Measurements from ENCODE around the gene VILL.

Gene VILL

GRCh38 chr3:37990527-37990926 is at the start of gene VILL:
Gene VILL, plus strand, starts transcription at chr3:37990786. Its CDS starts 2,887 bp downstream, at chr3:37993673.
- no peak for DNase-seq (ENCODE audit: low read depth in 2 of 2)

DNA sequence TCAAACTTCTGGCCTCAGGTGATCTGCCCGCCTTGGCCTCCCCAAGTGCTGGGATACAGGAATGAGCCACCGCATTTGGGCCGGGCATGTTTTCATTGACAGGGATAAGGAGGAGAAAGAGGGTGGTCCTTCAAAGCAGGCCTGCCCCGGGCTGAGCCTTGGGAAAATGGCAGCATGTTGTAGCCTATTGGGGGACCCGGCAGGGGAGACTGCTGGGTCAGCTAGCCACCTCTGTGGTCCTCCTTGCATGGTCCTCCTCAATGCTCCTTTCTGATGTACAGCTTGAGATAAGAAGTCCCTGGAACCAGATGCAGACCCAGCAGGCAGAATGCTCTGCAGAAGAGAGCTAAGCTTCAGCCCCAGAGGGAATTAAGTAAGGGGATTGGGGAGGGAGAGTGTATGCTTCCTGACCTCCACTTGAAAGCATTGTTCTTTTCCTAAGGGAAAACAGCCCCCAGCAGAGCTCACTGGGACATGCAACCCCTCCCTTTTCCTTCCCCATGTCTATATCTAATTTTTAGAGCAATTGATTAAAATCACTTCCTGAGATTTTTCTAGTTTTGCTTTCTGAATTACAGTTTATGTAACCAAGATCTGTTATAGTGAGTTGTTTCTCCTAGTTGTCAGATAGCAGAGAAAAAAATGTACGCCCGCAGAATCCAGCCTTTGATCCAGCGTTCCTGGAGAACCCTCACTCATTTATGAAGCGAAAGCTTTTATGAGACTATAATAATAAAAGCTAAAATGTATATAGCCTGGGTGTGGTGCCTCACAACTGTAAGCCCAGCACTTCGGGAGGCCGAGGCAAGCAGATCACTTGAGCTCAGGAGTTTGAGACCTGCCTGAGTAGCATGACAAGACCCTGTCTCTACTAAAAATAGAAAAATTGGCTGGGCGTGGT is 48.7 kb upstream of the VILL start:
- DNase-seq (ENCODE audit: low read depth in 2 of 2): no peak

GRCh38 chr3:37942646-37943045 is 47.9 kb upstream of the VILL start:
- DNase-seq (ENCODE audit: low read depth in 2 of 2): no peak

DNA sequence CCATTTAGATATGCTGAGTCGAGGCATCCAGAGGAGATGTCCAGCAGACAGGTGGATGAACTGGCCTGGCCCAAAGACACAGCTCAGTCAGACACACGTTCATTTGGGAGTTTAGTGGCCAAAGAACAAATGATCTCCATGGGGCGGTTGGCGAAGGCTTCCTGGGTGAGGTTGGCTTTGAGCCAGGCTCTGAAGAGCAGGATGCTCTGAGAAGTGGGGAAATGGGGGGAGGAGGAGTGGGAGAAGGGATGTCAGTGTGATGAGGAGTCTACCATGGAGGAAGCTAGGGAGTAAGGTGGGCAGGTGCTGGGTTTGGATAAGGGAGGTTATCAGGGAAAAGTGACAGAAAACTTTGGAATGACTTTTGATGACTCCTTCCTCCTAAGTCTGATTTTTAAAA is 47.5 kb upstream of the VILL start:
- DNase-seq (ENCODE audit: low read depth in 2 of 2): no peak

DNA sequence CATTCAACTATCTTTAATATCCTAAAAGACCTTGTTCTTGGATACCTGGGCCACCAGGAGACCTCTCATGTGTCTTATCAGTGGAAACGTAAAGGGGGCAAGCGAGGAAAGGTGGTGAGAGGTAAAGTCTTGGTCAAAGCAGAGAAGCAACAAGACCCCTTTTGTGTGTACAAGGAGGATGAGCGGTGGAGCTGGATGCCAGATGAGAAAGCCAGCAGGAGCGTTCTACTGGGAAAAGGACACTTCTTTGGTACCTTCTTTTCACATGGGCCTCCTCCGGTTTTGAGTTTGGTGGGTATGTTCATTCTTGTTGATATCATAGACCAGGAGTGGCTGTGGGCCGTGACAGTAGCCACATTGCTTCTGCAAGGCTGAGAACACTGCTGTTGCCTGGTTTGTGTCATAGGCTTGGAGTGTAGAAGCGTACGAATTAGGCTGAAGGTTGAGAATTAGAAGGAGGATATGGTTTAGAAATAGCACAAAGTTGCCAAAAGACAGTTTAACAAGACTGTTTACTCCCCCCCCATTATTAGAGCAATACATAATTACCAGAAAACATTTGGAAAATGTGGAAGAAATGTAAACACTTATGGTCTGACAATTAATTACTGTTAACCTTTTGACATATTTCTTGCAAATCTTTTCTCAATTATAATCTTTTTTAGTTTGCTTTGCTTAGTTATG is 46.8 kb upstream of the VILL start:
- DNase-seq (ENCODE audit: low read depth in 2 of 2): no peak

GRCh38 chr3:37944391-37944842 is 46.2 kb upstream of the VILL start:
- no peak for DNase-seq (ENCODE audit: low read depth in 2 of 2)

DNA sequence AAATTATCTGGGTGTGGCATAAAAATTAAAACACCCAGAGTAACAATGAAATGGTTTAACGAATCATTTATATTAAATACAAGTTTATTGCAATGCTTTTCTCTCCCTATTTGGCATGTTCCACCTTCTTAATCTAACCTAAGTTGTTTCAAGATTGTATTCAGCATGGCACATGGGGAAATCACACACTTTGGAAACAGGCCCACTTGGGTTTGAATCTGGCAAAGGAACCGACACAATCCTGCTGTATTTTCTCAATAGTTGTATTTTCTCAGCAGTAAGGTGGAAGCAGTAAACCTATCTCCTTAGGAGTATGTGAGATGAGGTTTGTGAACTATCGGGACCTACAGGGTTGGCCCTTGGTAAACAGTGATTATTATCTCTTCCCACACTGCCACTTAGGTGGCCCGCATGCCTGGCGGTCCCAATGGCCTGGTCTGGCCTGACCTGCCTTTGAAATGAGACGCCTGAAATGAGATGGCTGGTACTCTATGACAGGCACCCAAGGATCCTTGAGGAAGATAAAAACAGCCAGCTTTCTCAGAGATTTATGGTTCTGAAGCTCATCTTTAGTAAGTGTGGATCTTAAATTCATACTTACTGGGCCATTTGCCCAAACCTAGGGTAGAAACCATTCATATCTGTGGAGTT is 45.3 kb upstream of the VILL start:
- no peak for DNase-seq (ENCODE audit: low read depth in 2 of 2)

DNA sequence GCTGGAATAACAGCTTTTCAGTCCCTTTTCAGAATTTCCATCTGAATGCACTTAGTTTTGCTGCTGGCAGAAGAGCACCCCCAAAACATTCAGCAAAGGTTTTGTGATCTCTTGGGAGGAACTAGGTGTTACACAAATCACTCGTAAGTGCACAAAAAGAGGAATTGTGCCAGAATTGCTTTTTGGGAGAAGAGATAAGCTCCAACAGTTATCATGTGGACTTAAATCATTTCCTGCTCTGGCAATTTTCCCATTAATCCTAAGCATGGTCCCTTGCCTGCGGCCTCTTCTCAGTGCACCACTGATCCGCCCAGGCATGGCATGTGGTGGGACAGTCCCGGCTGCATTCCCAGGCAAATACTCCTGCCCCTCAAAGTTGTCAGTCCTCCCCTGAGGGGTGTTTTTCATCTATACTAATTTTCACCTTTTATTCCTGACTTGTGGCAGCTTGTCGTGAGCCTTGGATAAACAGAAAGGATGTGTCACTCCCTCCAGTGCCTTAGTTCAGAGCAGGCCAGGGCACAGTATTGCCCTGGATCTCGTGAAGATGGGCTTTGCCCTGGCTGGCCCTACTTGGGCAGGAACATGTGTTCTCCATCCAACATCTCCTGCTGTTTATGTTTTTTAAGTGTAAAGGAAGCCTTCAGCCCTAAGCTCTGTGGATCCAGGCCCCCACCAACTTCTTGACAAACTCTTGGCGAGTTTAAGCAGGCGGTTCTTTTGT is 44.6 kb upstream of the VILL start:
- no peak for DNase-seq (ENCODE audit: low read depth in 2 of 2)

GRCh38 chr3:37946531-37946889 is 44.1 kb upstream of the VILL start:
- no peak for DNase-seq (ENCODE audit: low read depth in 2 of 2)

DNA sequence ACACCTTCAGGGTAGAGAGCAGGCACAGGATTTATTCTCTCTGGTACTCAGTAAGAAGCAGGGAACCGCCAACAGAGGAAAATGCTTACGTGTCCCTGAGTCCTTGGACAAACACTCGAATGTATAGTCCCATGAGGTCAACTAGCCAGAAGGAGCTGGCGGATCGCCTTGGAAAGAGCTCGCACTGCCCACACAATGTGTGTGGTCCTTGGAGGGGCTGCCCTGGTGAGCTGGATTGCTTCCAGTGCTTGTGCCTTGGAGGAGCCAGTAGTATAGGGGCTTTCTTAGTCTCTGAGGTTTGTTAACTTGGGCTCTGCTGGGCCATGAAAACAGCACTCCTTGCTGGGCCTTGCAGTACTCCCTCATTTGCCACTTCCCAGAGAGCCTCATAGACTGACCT is 40.7 kb upstream of the VILL start:
- DNase-seq (ENCODE audit: low read depth in 2 of 2): no peak

- no peak for DNase-seq (ENCODE audit: low read depth in 2 of 2)
Measured at GRCh38 chr3:37952564-37952963, 38.0 kb upstream of the VILL start.

- no peak for DNase-seq (ENCODE audit: low read depth in 2 of 2)
Measured at GRCh38 chr3:37953226-37953625, 37.4 kb upstream of the VILL start.

GRCh38 chr3:37953707-37954394 is 36.7 kb upstream of the VILL start:
- no peak for DNase-seq (ENCODE audit: low read depth in 2 of 2)

DNA sequence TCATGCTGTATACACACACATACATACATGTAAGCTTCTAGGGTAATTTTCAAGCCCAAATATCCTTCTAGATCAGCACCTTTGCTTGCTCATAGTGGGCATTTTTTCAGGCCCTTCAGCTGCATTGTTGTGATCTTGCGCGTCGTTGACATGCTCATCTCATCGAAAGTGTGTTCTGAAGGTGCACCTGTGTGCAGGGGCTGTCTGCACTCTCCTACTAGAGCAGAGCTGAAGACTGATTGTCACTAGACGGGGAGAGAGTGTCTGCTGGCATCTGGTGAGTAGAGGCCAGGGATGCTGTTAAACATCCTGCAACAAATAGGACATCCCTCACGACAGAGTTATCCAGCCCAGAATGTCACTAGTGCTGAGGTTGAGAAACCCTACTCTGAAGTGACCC is 35.7 kb upstream of the VILL start:
- no peak for DNase-seq (ENCODE audit: low read depth in 2 of 2)

- no peak for DNase-seq (ENCODE audit: low read depth in 2 of 2)
Measured at GRCh38 chr3:37955918-37956707, 34.5 kb upstream of the VILL start.

DNA sequence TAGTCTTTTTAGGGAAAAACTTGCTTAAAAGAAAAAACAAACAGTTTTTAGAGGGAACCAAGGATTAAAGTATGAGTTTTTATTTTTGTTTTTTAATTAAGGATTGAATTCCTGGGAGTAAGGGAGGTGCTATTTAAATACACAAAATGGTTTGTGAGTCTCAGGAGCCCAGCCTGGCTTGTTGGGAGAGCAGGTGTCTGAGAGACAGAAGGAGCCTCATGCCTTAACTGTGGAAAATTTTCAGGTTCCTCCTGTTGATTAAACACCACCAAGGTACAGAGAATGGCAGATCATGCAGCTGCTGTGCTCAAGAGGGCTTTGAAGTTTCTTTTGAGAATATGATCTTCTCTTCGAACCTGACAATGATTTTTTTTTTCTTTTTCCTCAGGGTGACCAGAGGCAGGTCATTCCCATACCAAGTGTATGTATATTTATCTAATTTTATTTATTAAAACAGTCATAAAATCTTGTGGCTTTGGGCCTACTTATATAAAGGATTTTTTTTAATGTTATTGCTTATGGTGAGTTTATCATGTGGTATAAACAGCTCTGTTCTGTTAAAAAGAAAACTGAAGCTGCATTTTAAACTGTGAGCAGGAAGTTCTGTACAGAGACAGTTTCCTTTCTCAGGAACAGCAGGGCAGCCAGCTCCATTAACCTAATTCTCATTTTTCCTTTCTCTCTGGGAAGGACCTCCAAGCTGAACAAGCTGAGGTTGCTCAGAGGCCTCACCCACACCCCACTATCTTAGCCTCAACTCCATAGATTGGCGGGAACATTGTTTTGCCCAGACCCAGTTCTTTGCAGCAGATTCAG is 33.7 kb upstream of the VILL start:
- no peak for DNase-seq (ENCODE audit: low read depth in 2 of 2)

DNA sequence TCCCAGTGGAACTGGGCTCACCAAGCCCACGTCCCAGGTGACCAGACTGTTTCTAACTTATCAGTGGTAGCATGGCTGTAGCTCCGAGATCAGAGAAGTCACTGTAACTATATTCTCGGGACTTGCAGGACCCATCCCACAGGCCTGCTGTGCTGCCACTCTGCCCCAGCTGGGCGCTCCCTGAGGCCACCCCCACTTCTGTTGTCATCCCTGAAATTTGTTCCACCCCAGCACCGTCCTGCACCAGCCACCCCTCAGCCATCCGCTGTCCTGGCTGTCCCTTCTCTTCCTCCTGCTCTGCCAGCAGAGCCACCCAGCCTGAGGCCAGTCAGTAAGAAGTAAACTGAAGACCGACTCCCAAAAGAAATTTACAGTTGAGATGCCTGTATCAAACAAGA is 33.0 kb upstream of the VILL start:
- DNase-seq (ENCODE audit: low read depth in 2 of 2): no peak

DNA sequence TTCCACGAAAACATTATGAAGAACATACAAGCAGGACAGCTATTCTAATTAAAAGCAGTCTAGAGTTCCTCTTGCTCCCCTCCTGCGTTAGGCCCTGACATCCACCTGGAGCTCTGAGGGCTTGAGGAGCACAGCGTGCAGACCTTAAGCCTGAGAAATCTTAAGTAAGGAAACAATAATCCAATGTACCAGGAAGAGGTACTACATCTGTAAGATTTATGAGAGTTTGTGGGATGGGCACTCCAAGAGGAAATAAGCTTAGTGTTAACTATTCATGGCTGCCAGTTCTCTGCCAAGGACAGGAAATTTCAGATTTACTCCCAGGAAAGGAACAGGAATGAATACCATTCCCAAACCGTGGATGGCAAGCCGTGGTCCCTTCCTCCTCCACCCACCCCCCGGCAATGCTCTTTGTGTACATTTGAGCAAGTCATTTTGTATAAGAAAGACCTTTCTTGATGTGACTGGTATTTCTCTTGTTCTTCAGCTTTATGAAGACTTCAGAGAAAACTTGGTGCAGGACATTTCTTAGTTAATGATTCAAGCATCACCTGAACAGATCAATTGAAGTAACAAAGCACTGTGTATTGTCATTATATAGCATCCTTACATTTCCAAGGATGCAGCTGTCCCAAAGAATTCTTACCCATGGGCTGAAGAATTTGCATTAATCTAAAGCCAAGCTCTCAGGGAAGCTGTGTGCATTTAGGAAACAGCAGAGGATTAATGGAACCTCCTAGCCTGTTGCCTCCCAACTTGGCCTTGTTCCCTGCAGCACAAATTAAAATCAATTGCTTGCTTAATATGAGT is 28.8 kb upstream of the VILL start:
- DNase-seq (ENCODE audit: low read depth in 2 of 2): no peak

GRCh38 chr3:37963016-37963415 is 27.6 kb upstream of the VILL start:
- DNase-seq (ENCODE audit: low read depth in 2 of 2): no peak
